Fibroblast of villous mesenchyme (primary cell): Measurements from ENCODE around the gene TICRR. TPM values are rescaled to one million over a fixed set of nuclear protein-coding genes. Genes with fewer than 3 reads are reported as not detected.

Experiments used
- DNase-seq: peaks from one replicate; pipeline ENCODE4 v3.0.0-alpha.2; 2010; ENCODE audit warnings: low read depth
- H3K4me3 ChIP-seq: 2 replicates; pipeline ENCODE4 v1.5.1; 2011; ENCODE audit warnings: low read depth, mild to moderate bottlenecking, low read length
- total RNA-seq: library from RNA; depleted of rRNA; stranded (reverse); fragments of >200 nt; gene quantifications from 2 replicates; pipeline ENCODE4 v1.2.3, GENCODE V29; 2012
- TF ChIP-seq, protein P1 (sequence below): IDR thresholded peaks from 2 replicates; pipeline ENCODE4 v1.5.1; 2012; ENCODE audit warnings: low read depth, mild to moderate bottlenecking, low read length; ENCODE audit not compliant: insufficient read depth

The TICRR gene
- total RNA-seq, 1 donor = 5.2 TPM

DNA sequence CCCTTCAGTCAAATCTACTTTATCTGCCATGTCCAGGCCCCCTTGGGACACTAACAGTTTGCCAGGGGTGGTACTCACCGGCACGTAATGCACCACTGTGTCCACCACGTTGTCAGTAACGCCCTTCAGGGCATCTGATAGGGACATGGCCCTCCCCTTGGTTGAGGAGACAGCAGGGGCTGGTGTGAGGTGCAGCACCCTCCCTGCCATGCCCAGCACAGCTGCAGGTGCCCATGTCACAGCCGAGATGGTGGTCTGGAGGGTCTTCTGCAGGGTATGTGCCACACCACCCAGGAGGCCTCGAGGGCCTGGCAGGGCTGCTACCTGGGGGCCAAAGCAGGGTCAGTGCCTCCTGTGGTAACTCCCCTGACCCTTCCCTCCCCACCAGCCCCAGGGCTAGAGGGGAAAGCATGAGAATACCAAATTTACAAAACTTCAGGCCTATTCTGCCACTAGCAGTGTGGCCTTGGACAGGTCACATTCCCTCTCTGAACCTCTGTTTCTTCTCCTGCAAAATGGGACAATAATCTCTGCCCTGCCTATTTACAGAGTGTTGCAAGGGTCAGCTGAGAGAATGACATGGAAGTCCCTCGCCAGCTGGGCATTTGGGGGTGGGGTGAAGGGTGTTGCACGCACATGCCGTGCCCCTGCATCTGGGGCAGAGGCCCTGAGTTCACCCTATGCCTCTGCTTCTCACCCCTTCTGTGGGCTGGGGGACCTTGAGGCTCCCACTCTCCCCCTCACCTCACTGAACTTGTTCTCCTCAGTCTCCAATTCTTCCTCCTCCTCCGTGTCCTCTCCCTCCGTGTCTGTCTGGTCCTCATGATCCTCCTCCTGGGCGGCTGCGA lies 91.8 kb downstream of the TICRR start:
- no peak for DNase-seq
- TF ChIP-seq, protein P1, sequence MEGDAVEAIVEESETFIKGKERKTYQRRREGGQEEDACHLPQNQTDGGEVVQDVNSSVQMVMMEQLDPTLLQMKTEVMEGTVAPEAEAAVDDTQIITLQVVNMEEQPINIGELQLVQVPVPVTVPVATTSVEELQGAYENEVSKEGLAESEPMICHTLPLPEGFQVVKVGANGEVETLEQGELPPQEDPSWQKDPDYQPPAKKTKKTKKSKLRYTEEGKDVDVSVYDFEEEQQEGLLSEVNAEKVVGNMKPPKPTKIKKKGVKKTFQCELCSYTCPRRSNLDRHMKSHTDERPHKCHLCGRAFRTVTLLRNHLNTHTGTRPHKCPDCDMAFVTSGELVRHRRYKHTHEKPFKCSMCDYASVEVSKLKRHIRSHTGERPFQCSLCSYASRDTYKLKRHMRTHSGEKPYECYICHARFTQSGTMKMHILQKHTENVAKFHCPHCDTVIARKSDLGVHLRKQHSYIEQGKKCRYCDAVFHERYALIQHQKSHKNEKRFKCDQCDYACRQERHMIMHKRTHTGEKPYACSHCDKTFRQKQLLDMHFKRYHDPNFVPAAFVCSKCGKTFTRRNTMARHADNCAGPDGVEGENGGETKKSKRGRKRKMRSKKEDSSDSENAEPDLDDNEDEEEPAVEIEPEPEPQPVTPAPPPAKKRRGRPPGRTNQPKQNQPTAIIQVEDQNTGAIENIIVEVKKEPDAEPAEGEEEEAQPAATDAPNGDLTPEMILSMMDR = no peak
- H3K4me3 ChIP-seq = no peak overlapping the region

DNA sequence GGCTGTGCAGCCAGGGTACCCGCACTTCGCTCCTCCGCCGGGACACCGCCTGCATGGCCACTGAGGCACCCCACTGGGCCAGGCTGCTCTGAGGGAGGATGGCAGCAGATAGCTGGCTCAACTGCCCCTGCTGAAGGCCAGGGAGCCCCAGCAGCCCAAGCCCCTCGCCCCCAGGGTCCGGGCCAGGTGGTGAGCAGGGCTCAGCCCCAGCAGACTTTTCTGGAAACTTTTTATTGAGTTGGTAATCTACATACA lies 92.4 kb downstream of the TICRR start:
- DNase-seq = no peak
- H3K4me3 ChIP-seq = no peak overlapping the region
- TF ChIP-seq, protein P1 = no peak

DNA sequence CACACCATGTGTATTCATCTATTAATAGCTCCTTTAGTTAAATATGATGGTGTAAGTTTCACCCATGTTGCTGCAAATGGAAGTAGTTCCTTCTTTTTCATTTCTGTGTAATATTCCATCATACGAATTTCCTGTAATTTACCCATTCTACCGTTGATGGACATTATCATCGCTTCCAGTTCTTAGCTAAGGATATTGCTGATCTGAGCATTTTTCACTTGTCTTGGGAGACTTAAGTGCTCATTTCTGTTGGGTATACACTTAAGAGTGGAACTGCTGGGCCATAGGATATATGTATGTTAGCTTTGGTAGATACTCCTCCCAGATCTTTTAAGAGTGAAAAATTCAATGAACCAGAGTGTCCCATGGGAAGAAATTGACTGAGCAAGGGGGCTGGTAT lies 92.9 kb downstream of the TICRR start:
- DNase-seq = no peak
- no peak overlapping the region for H3K4me3 ChIP-seq
- TF ChIP-seq, protein P1 = no peak

DNA sequence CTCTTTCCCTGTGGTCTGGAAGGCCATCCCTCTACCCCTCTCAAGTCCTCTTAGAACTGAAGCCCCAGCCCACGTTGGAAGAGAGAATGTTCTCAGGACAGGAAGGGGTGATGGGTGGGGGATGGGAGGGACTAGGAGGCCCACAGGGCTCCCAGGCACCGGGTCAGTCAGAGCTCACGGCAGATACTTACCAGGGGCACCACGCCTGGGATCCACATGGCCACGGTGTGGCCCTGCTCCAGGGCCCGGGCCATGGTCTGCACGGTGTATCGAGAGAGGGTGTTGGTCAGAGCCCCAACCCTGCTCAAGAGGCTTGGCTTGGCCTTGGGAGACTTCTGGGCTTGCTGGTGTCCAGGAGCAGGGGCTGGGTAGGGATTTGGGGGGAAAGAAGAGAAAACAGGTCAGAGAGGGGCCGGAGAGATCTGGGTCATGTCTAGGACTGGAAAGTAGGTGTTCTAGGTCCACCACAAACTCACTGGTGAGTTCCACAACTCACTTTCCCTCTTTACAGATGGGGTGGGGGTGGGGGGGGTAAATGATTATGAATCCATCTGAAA lies 94.1 kb downstream of the TICRR start:
- no peak overlapping the region for H3K4me3 ChIP-seq
- TF ChIP-seq, protein P1 = no peak
- no peak for DNase-seq

DNA sequence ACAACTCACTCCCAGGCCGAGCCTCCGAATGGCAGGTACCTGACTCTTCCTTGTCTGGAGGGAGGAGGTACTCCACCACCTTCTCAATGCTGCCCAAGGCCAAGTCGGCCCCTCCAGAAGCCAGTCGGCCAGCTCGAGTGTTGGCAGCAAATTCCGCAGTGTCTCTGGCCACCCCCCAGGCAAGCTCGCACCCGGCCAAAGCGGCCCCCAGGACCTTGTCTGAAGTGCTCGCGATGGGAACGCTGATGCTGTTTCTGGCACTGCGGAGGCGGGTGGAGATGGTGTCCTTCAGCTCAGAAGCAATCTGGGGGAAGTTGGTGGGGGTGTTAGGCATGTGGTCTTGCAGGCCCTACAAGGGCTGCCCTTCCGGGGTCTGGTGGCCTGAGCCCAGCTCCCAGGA lies 94.7 kb downstream of the TICRR start:
- DNase-seq = no peak
- H3K4me3 ChIP-seq = no peak overlapping the region
- TF ChIP-seq, protein P1 = no peak

DNA sequence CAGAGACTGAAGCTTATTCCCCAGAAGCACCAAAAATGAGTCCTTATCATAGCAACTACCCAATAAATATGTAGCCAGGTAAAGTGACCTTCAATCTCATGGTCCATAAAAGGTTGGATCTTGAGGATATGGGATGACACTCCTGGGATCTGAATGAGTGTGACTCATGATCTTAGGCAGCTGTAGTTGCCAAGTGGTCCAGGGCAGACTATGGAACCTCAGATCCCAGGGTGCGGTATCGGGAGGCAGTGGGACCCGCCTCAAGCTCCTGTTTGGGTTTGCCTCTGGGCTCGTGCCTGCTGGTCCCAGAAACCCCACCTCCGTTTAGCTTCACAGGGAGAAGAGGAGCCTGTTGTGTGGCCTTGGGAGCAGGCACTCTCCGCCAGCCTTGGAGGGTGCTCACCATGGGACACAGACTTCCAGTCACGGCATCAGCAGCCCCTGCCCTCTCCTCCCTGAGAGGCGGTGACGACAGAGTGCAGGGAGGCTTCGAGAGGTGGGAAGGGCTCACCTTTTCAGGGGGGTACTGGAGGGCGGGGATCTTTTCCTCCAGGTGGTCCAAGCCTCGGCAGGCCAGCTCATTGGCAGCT lies 95.8 kb downstream of the TICRR start:
- TF ChIP-seq, protein P1 = no peak
- DNase-seq = no peak
- H3K4me3 ChIP-seq = no peak overlapping the region

DNA sequence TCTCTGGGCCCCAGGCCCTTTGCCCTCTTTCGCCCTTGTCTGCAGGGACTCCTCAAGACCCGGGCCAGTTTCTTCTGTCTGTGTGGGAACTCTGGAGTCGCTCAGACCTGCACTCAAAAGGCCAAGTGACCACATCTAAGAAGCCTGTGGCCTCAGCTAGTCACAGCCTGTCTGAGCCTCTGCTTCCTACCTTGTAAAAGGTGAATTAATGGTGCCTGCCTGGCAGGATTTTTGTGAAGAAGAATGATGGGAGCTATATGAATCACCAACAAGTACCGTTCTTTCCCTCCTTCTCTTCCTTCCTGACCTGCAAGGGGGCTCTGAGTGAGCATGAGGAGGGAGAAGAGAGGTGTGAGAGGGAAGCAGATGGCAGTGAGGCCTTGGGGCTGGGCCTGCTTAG lies 96.4 kb downstream of the TICRR start:
- TF ChIP-seq, protein P1 = no peak
- no peak overlapping the region for H3K4me3 ChIP-seq
- DNase-seq = no peak
